H9 (cell line): ENCODE measurements around the gene AOC1. TPM values are rescaled to one million over a fixed set of nuclear protein-coding genes. Genes with fewer than 3 reads are reported as not detected.
"Not testable (repeated sequence)": the region's sequence is repeated elsewhere in the genome, so short reads cannot be mapped to it uniquely, and the experiment has no call there.

Source experiments
- DNase-seq: peaks from one replicate; pipeline ENCODE4 v3.0.0-alpha.2; 2017
- H2AFZ ChIP-seq: one replicate; pipeline ENCODE4 v1.6.1; 2013; ENCODE audit warnings: mild to moderate bottlenecking, low read length, control low read depth, moderate library complexity
- H2AK5ac ChIP-seq: 2 replicates; pipeline ENCODE4 v1.6.1; 2013; ENCODE audit warnings: low read length, control low read depth, mixed read lengths; ENCODE audit not compliant: insufficient read length
- H2BK120ac ChIP-seq: one replicate; pipeline ENCODE4 v1.6.1; 2013; ENCODE audit warnings: low read depth, mild to moderate bottlenecking, low read length, control low read depth, inconsistent platforms; ENCODE audit not compliant: poor library complexity, severe bottlenecking
- H2BK12ac ChIP-seq: 2 replicates; pipeline ENCODE4 v1.6.1; 2013; ENCODE audit warnings: low read length, control low read depth, mixed read lengths, low read depth; ENCODE audit not compliant: insufficient read length
- H2BK15ac ChIP-seq: 2 replicates; pipeline ENCODE4 v1.6.1; 2013; ENCODE audit warnings: low read depth, low read length, control low read depth
- H2BK20ac ChIP-seq: one replicate; pipeline ENCODE4 v1.6.1; 2013; ENCODE audit warnings: low read depth, mild to moderate bottlenecking, low read length, control low read depth, inconsistent platforms; ENCODE audit not compliant: poor library complexity, severe bottlenecking
- H2BK5ac ChIP-seq: 2 replicates; pipeline ENCODE4 v1.6.1; 2013; ENCODE audit warnings: low read length, control low read depth, mixed read lengths; ENCODE audit not compliant: insufficient read length
- H3K14ac ChIP-seq: 2 replicates; pipeline ENCODE4 v1.6.1; 2013; ENCODE audit warnings: low read length, control low read depth; ENCODE audit not compliant: insufficient read depth
- H3K18ac ChIP-seq: 2 replicates; pipeline ENCODE4 v1.6.1; 2013; ENCODE audit warnings: low read depth, mild to moderate bottlenecking, mixed read lengths, low read length, control low read depth; ENCODE audit not compliant: insufficient read length
- H3K23ac ChIP-seq: 2 replicates; pipeline ENCODE4 v1.6.1; 2013; ENCODE audit warnings: low read length, control low read depth, mixed read lengths, low read depth; ENCODE audit not compliant: insufficient read length
- H3K23me2 ChIP-seq: 2 replicates; pipeline ENCODE4 v1.6.1; 2013; ENCODE audit warnings: low read depth, mild to moderate bottlenecking, mixed read lengths, low read length, control low read depth; ENCODE audit not compliant: insufficient read length, poor library complexity, severe bottlenecking
- H3K27ac ChIP-seq: 2 replicates; pipeline ENCODE4 v1.5.1; 2013; ENCODE audit warnings: low read length, control low read depth, mixed read lengths, low read depth; ENCODE audit not compliant: insufficient read length
- H3K27me3 ChIP-seq: 2 replicates; pipeline ENCODE4 v1.6.1; 2013; ENCODE audit warnings: low read length, control low read depth, inconsistent platforms; ENCODE audit not compliant: insufficient read depth
- H3K4ac ChIP-seq: 2 replicates; pipeline ENCODE4 v1.6.1; 2013; ENCODE audit warnings: low read depth, mild to moderate bottlenecking, control low read depth, inconsistent platforms, low read length, moderate library complexity
- H3K4me1 ChIP-seq: 2 replicates; pipeline ENCODE4 v1.6.1; 2013; ENCODE audit warnings: low read length, control low read depth, inconsistent platforms; ENCODE audit not compliant: insufficient read depth
- H3K4me2 ChIP-seq: 2 replicates; pipeline ENCODE4 v1.6.1; 2013; ENCODE audit warnings: low read length, control low read depth, mixed read lengths; ENCODE audit not compliant: insufficient read length, insufficient read depth
- H3K56ac ChIP-seq: 2 replicates; pipeline ENCODE4 v1.6.1; 2013; ENCODE audit warnings: low read depth, mild to moderate bottlenecking, mixed read lengths, low read length, control low read depth; ENCODE audit not compliant: insufficient read length
- H3K79me1 ChIP-seq: 2 replicates; pipeline ENCODE4 v1.6.1; 2013; ENCODE audit warnings: low read depth, mild to moderate bottlenecking, moderate library complexity, low read length, control low read depth, inconsistent platforms; ENCODE audit not compliant: insufficient read depth, poor library complexity, severe bottlenecking
- H3K79me2 ChIP-seq: 2 replicates; pipeline ENCODE4 v1.6.1; 2013; ENCODE audit warnings: low read length, control low read depth, inconsistent platforms; ENCODE audit not compliant: insufficient read depth
- H3K9ac ChIP-seq: 2 replicates; pipeline ENCODE4 v1.6.1; 2013; ENCODE audit warnings: low read length, control low read depth, mixed read lengths; ENCODE audit not compliant: insufficient read length; ENCODE audit errors: extremely low read depth
- H3K9me3 ChIP-seq: one replicate; pipeline ENCODE4 v1.6.1; 2013; ENCODE audit warnings: low read depth, low read length, inconsistent platforms; ENCODE audit not compliant: control insufficient read depth
- H3T11ph ChIP-seq: one replicate; pipeline ENCODE4 v1.6.1; 2013; ENCODE audit warnings: mild to moderate bottlenecking, low read length, control low read depth, inconsistent platforms
- H4K20me1 ChIP-seq: one replicate; pipeline ENCODE4 v1.6.1; 2013; ENCODE audit not compliant: control insufficient read depth, insufficient read length, insufficient read depth
- H4K5ac ChIP-seq: 2 replicates; pipeline ENCODE4 v1.6.1; 2013; ENCODE audit warnings: low read depth, mild to moderate bottlenecking, mixed read lengths, low read length, control low read depth; ENCODE audit not compliant: insufficient read length
- H4K8ac ChIP-seq: replicated peaks from 2 replicates; pipeline ENCODE4 v1.6.1; 2013; ENCODE audit warnings: low read length, control low read depth, mixed read lengths, low read depth; ENCODE audit not compliant: insufficient read length
- H4K91ac ChIP-seq: 2 replicates; pipeline ENCODE4 v1.6.1; 2013; ENCODE audit warnings: low read depth, mild to moderate bottlenecking, moderate library complexity, mixed read lengths, low read length, control low read depth; ENCODE audit not compliant: insufficient read length
- H3K27ac Mint-ChIP-seq, 3 experiments: 2 replicates in 2 of 3; 3 replicates in 1 of 3; pipeline ENCODE4 v1.8.0; 2020 to 2021; ENCODE audit warnings: mixed read lengths in 3 of 3, mild to moderate bottlenecking in 1 of 3, moderate library complexity in 1 of 3
- H3K27me3 Mint-ChIP-seq: 2 replicates; pipeline ENCODE4 v1.8.0; 2021; ENCODE audit warnings: low read depth, mild to moderate bottlenecking, moderate library complexity, mixed read lengths
- H3K36me3 Mint-ChIP-seq, 3 experiments: 2 replicates in 2 of 3; 3 replicates in 1 of 3; pipeline ENCODE4 v1.8.0; 2020 to 2021; ENCODE audit warnings: low read depth in 3 of 3, mixed read lengths in 3 of 3; ENCODE audit not compliant: insufficient read depth in 1 of 3
- H3K4me1 Mint-ChIP-seq, 2 experiments: 2 replicates each; pipeline ENCODE4 v1.8.0; 2020; ENCODE audit warnings: mixed read lengths in 2 of 2
- H3K4me3 Mint-ChIP-seq, 2 experiments: 2 replicates in 1 of 2; 3 replicates in 1 of 2; pipeline ENCODE4 v1.8.0; 2020 to 2021; ENCODE audit warnings: mild to moderate bottlenecking in 2 of 2, mixed read lengths in 2 of 2, moderate library complexity in 1 of 2
- H3K9me3 Mint-ChIP-seq, 2 experiments: 2 replicates in 1 of 2; 3 replicates in 1 of 2; pipeline ENCODE4 v1.8.0; 2020; ENCODE audit warnings: mild to moderate bottlenecking in 2 of 2, mixed read lengths in 2 of 2, moderate library complexity in 1 of 2
- CTCF ChIP-seq: fragments of 200-600 bp; sonication (generic); conservative IDR thresholded peaks from 3 replicates; pipeline ENCODE4 v1.8.0; 2021; ENCODE audit warnings: antibody characterized with exemption, mild to moderate bottlenecking
- WGBS: extraction: QIAGEN DNeasy Blood & Tissue Kit; methylation state at CpG from one replicate; pipeline ENCODE4 v1.1.7; 2013; ENCODE audit warnings: missing lambda C conversion rate, low lambda C conversion rate, mixed read lengths; ENCODE audit not compliant: insufficient read length; ENCODE audit errors: extremely low coverage; 5-methylcytosine and 5-hydroxymethylcytosine counted together
- total RNA-seq: library from RNA; stranded (reverse); gene quantifications from 2 replicates; pipeline ENCODE4 v1.2.1, GENCODE V29; 2021

Gene AOC1
- total RNA-seq, 1 experiment from 2014 or later, result 0.28 TPM

GRCh38 chr7:150806863-150807262 lies 45.5 kb upstream of the AOC1 start:
- Histone ChIP-seq H3K4ac (no peak overlapping the region), H2AFZ (no peak overlapping the region), H2BK15ac (no peak overlapping the region), H3K9ac (no peak overlapping the region), H3K14ac (no peak overlapping the region), H3K56ac (no peak overlapping the region), H3K4me1 (no peaks in the 10 kb centered on the region), H3K27me3 (peaks cover 9% of the 10 kb centered on the region; the same call in 1 of the 2 replicates), H3K18ac (no peak overlapping the region), H4K5ac (no peak overlapping the region), H3K23ac (no peak overlapping the region), H3K23me2 (no peaks in the 10 kb centered on the region), H2BK20ac (no peak overlapping the region), H3K9me3 (no peaks in the 10 kb centered on the region), H2BK5ac (no peak overlapping the region), H3K79me1 (no peaks in the 10 kb centered on the region), H4K20me1 (no peaks in the 10 kb centered on the region), H3K79me2 (no peaks in the 10 kb centered on the region), H2BK120ac (no peak overlapping the region), H3K27ac (no peak overlapping the region), H3K4me2 (no peak overlapping the region), H2AK5ac (no peak overlapping the region), H4K91ac (no peak overlapping the region), H4K8ac (no peak overlapping the region), H2BK12ac (no peak overlapping the region), H3T11ph (no peak overlapping the region)
- DNase-seq, result no peak
- Mint-ChIP-seq H3K27me3 (peaks cover 76% of the 10 kb centered on the region), H3K36me3 (peaks cover 0 to 14% (median 7%) of the 10 kb centered on the region in 3 experiments; a peak in 3 of 7 replicates), H3K4me3 (no peak overlapping the region), H3K27ac (no peak overlapping the region), H3K9me3 (peaks cover 14 to 16% of the 10 kb centered on the region in 2 experiments), H3K4me1 (peaks cover 0 to 9% of the 10 kb centered on the region in 2 experiments; a peak in 2 of 4 replicates)
- no peak; the same call in 2 of the 3 replicates for TF ChIP-seq CTCF
- no CpG with 5 or more reads among the region's 2 CpGs for WGBS

GRCh38 chr7:150807616-150808438 lies 44.5 kb upstream of the AOC1 start:
- Mint-ChIP-seq H3K9me3 (peaks cover 16 to 17% of the 10 kb centered on the region in 2 experiments), H3K27me3 (peaks cover 72% of the 10 kb centered on the region), H3K36me3 (peaks cover 0 to 14% (median 7%) of the 10 kb centered on the region in 3 experiments; a peak in 3 of 7 replicates)
- not testable (repeated sequence) for H2BK120ac ChIP-seq, H3K4ac ChIP-seq, H3K56ac ChIP-seq, H3T11ph ChIP-seq, H3K14ac ChIP-seq, H3K9ac ChIP-seq, H3K27ac Mint-ChIP-seq, H4K5ac ChIP-seq, H2BK5ac ChIP-seq, H3K9me3 ChIP-seq, H3K4me1 Mint-ChIP-seq, H2BK12ac ChIP-seq, H3K4me3 Mint-ChIP-seq, H3K79me2 ChIP-seq, H2AFZ ChIP-seq, H4K91ac ChIP-seq, H2BK20ac ChIP-seq, H3K4me2 ChIP-seq, H3K27ac ChIP-seq, H3K23ac ChIP-seq, H3K79me1 ChIP-seq, H2BK15ac ChIP-seq, H3K18ac ChIP-seq, H3K27me3 ChIP-seq, H2AK5ac ChIP-seq, DNase-seq, H4K8ac ChIP-seq, H4K20me1 ChIP-seq, H3K4me1 ChIP-seq, H3K23me2 ChIP-seq
- WGBS, result no CpG with 5 or more reads among the region's 13 CpGs
